ENCODE data around the gene SMIM44.

SMIM44 gene

DNA sequence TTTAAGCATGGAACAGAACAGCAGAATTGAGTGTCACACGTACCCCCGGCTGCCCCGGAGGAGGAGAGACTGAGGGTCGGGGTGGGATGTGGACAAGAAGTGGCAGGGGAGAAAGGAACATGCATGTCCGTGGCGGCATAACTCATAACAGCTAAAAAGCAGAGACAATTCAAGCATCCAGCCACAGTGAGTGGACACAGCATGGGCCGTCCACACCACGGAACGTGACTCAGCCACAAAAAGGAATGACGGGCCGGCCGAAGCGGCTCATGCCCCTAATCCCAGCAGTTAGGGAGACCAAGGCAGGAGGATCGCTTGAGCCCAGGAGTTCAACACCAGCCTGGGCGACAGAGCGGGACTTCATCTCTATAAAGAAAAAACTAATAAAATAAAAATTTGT lies 9.7 kb upstream of the SMIM44 start:
- H2AFZ ChIP-seq (ENCODE audit: low read length) = no peak overlapping the region
- peaks cover 16% of the 10 kb centered on the region for H3K79me2 ChIP-seq (ENCODE audit: low read length)
- no peak for DNase-seq
- no peaks in the 10 kb centered on the region; the same call in 1 of the 2 replicates for H4K20me1 ChIP-seq (ENCODE audit: insufficient read depth, low read length)
- H3K27ac ChIP-seq (ENCODE audit: low read length) = no peak overlapping the region
- no peaks in the 10 kb centered on the region for H3K4me1 ChIP-seq (ENCODE audit: low read length)
- H3K9ac ChIP-seq (ENCODE audit: low read length) = no peak overlapping the region
- H3F3A ChIP-seq (ENCODE audit: insufficient read depth, low read length) = no peaks in the 10 kb centered on the region; the same call in 1 of the 2 replicates
- no peaks in the 10 kb centered on the region for H3K9me3 ChIP-seq (replicated peaks; ENCODE audit: insufficient read depth, low read length)
- H3K9me2 ChIP-seq (replicated peaks; ENCODE audit: insufficient read depth, low read length) = no peaks in the 10 kb centered on the region
- H3K4me2 ChIP-seq (ENCODE audit: low read depth, low read length) = no peak overlapping the region
- H3K27me3 ChIP-seq (replicated peaks; ENCODE audit: insufficient read depth, low read length) = no peaks in the 10 kb centered on the region
- H3K36me3 ChIP-seq (replicated peaks; ENCODE audit: insufficient read depth, low read length) = 0 out of 2 replicates have a peak, but pooled peaks cover 3% of the 10 kb centered on the region
- TF ChIP-seq EZH2phosphoT487 (IDR thresholded peaks at IDR 0.05; ENCODE audit: low read length) (no peak), EZH2 (optimal IDR thresholded peaks at IDR 0.05; ENCODE audit: low read depth, low read length) (no peak)
- TF ChIP-seq, protein P1, sequence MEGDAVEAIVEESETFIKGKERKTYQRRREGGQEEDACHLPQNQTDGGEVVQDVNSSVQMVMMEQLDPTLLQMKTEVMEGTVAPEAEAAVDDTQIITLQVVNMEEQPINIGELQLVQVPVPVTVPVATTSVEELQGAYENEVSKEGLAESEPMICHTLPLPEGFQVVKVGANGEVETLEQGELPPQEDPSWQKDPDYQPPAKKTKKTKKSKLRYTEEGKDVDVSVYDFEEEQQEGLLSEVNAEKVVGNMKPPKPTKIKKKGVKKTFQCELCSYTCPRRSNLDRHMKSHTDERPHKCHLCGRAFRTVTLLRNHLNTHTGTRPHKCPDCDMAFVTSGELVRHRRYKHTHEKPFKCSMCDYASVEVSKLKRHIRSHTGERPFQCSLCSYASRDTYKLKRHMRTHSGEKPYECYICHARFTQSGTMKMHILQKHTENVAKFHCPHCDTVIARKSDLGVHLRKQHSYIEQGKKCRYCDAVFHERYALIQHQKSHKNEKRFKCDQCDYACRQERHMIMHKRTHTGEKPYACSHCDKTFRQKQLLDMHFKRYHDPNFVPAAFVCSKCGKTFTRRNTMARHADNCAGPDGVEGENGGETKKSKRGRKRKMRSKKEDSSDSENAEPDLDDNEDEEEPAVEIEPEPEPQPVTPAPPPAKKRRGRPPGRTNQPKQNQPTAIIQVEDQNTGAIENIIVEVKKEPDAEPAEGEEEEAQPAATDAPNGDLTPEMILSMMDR (IDR thresholded peaks at IDR 0.05; ENCODE audit: low read length) = no peak
- H3K4me3 ChIP-seq (ENCODE audit: low read length) = no peak overlapping the region

DNA sequence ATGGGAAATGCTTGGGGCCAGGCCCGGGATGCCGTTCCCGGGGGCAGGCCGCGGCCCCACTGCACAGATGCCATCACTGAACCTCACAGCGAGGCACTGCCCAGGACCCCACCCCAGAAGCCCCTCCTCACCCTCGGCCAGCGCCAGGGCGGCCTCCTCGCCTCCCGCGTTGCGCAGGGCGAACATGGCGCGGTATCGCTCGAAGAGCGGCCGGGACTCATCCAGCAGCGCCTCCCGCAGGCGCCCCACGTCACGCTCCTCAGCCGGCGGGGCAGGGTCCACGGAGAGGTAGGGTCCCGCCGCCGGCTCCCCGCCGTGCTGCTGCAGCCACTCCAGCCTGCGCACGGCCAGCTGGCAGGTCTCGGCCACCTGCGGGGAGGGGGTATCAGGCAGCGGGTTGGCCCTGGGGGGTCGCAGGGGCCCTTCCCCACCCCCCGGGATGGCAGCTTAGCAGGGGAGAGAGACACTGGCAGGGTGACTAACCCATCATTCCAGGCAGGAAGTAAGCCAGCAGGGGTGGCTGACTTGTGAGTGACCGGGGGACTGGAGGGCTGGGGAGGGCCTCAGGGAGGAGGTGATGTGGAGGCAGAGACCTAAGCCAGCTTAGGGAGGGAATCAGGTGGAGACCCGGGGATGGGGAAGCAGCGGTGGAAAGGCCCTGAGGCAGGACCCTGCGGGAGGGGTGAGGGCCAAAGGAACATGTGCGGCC lies 9.0 kb upstream of the SMIM44 start:
- Histone ChIP-seq H3K4me2 (ENCODE audit: low read depth, low read length) (no peak overlapping the region), H3K9me2 (replicated peaks; ENCODE audit: insufficient read depth, low read length) (no peaks in the 10 kb centered on the region), H3K27ac (ENCODE audit: low read length) (no peak overlapping the region), H3F3A (ENCODE audit: insufficient read depth, low read length) (no peaks in the 10 kb centered on the region; the same call in 1 of the 2 replicates), H3K27me3 (replicated peaks; ENCODE audit: insufficient read depth, low read length) (no peaks in the 10 kb centered on the region), H3K4me1 (ENCODE audit: low read length) (no peaks in the 10 kb centered on the region), H4K20me1 (ENCODE audit: insufficient read depth, low read length) (no peaks in the 10 kb centered on the region; the same call in 1 of the 2 replicates), H3K9ac (ENCODE audit: low read length) (no peak overlapping the region), H2AFZ (ENCODE audit: low read length) (no peak overlapping the region), H3K4me3 (ENCODE audit: low read length) (no peak overlapping the region), H3K79me2 (ENCODE audit: low read length) (peaks cover 9% of the 10 kb centered on the region), H3K36me3 (replicated peaks; ENCODE audit: insufficient read depth, low read length) (0 out of 2 replicates have a peak, but pooled peaks cover 3% of the 10 kb centered on the region), H3K9me3 (replicated peaks; ENCODE audit: insufficient read depth, low read length) (no peaks in the 10 kb centered on the region)
- TF ChIP-seq EZH2phosphoT487 (IDR thresholded peaks at IDR 0.05; ENCODE audit: low read length) (no peak), EZH2 (optimal IDR thresholded peaks at IDR 0.05; ENCODE audit: low read depth, low read length) (no peak)
- TF ChIP-seq, protein P1 (IDR thresholded peaks at IDR 0.05; ENCODE audit: low read length) = no peak
- DNase-seq = no peak

DNA sequence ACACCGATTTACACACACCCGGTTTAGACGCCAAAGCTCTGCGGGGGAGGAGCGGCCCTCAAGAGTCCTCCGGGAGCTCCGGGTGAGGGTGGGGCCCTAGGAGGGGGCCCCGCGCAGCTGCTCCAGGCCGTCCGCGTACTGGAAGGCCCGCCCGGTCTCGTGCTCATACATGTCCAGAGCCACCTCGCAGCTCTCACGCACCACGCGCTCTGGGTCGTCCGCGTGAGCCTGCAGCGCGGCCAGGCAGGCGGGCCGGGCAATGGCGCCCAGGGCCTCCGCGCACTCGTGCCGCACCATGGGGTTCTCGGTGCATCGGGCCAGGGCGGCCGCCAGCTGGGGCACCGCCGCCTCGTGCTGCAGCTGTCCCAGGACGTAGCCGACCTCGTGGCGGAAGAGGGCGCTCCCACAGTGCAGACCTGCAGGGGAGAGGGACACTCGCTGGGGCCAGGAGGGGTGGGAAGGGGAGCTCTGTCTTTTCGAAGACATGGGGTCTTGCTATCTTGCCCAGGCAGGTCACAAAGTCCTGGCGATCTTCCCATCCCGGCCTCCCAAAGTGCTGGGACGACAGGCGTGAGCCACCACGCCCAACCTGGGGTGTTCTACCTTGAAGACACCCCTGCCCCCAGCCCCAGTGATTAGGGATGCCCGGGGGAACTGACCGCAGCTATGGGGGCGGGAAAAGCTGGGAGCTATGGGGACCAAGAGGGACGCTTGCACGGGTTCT lies 8.3 kb upstream of the SMIM44 start:
- DNase-seq = no peak

More for the DNA sequence above, 8.3 kb upstream of the SMIM44 start:
- H4K20me1 ChIP-seq (ENCODE audit: insufficient read depth, low read length) = no peaks in the 10 kb centered on the region; the same call in 1 of the 2 replicates
- H2AFZ ChIP-seq (ENCODE audit: low read length) = no peak overlapping the region
- H3K79me2 ChIP-seq (ENCODE audit: low read length) = peaks cover 2% of the 10 kb centered on the region
- no peak overlapping the region for H3K27ac ChIP-seq (ENCODE audit: low read length)
- no peaks in the 10 kb centered on the region for H3K4me1 ChIP-seq (ENCODE audit: low read length)
- TF ChIP-seq EZH2phosphoT487 (IDR thresholded peaks at IDR 0.05; ENCODE audit: low read length) (no peak), EZH2 (optimal IDR thresholded peaks at IDR 0.05; ENCODE audit: low read depth, low read length) (no peak)
- TF ChIP-seq, protein P1 (IDR thresholded peaks at IDR 0.05; ENCODE audit: low read length) = no peak
- no peaks in the 10 kb centered on the region; the same call in 1 of the 2 replicates for H3F3A ChIP-seq (ENCODE audit: insufficient read depth, low read length)
- 0 out of 2 replicates have a peak, but pooled peaks cover 3% of the 10 kb centered on the region for H3K36me3 ChIP-seq (replicated peaks; ENCODE audit: insufficient read depth, low read length)
- no peaks in the 10 kb centered on the region for H3K27me3 ChIP-seq (replicated peaks; ENCODE audit: insufficient read depth, low read length)
- no peaks in the 10 kb centered on the region for H3K9me2 ChIP-seq (replicated peaks; ENCODE audit: insufficient read depth, low read length)
- no peak overlapping the region for H3K4me3 ChIP-seq (ENCODE audit: low read length)
- H3K4me2 ChIP-seq (ENCODE audit: low read depth, low read length) = no peak overlapping the region
- no peak overlapping the region for H3K9ac ChIP-seq (ENCODE audit: low read length)
- H3K9me3 ChIP-seq (replicated peaks; ENCODE audit: insufficient read depth, low read length) = no peaks in the 10 kb centered on the region
